Dermis microvascular lymphatic vessel endothelial cell (primary cell): Measurements from ENCODE around the gene XPO4. TPM values are rescaled to one million over a fixed set of nuclear protein-coding genes. Genes with fewer than 3 reads are reported as not detected.
"Not testable (repeated sequence)": the region's sequence is repeated elsewhere in the genome, so short reads cannot be mapped to it uniquely, and the experiment has no call there.

Source experiments
- DNase-seq, 2 donors: peaks; one replicate each; pipeline versions ENCODE4 v3.0.0 to v3.0.0-alpha.2; 2010; ENCODE audit warnings: low read depth in 2 of 2
- total RNA-seq: library from RNA; depleted of rRNA; stranded (reverse); fragments of >200 nt; gene quantifications from 2 replicates; pipeline ENCODE4 v1.2.1, GENCODE V29; 2014

Gene XPO4
- total RNA-seq, 1 donor from 2014 or later: 21.3 TPM

GRCh38 chr13:20891034-20891433, 11.5 kb downstream of the XPO4 start:
- no peak for DNase-seq

DNA sequence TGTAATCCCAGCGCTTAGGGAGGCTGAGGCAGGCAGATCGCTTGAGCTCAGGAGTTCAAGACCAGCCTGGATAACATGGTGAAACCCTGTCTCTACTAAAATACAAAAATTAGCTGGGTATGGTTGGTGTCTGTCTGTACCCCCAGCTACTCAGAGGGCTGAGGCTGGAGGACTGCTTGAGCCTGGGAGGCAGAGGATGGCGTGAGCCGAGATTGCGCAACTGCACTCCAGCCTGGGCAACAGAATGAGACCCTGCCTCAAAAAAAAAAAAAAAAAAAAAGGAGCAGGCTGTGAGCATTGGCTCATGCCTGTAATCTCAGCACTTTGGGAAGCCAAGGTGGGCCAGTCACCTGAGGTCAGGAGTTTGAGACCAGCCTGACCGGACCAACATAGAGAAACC, 12.0 kb downstream of the XPO4 start:
- DNase-seq: not testable (repeated sequence)

GRCh38 chr13:20882206-20882605, 20.3 kb downstream of the XPO4 start:
- DNase-seq: peak in 1 of 2 donors; percentile 8

DNA sequence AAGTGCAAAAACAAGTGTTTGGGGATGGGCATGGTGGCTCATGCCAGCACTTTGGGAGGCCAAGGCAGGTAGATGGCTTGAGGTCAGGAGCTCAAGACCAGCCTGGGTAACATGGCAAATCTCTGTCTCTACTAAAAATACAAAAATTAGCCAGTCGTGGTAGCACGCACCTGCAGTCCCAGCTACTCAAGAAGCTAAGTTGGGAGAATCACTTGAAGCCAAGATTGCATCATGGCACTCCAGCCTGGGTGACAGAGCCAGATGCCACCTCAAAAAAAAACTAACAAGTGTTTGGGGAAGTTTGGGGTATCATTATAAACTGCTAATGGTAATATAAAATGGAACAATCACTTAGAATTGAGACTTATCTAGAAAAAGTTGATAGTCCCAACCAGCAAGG, 24.6 kb downstream of the XPO4 start:
- DNase-seq: no peak

GRCh38 chr13:20876802-20877201, 25.7 kb downstream of the XPO4 start:
- not testable (repeated sequence) for DNase-seq

- not testable (repeated sequence) for DNase-seq
Observed at GRCh38 chr13:20874439-20874838, 28.1 kb downstream of the XPO4 start.

DNA sequence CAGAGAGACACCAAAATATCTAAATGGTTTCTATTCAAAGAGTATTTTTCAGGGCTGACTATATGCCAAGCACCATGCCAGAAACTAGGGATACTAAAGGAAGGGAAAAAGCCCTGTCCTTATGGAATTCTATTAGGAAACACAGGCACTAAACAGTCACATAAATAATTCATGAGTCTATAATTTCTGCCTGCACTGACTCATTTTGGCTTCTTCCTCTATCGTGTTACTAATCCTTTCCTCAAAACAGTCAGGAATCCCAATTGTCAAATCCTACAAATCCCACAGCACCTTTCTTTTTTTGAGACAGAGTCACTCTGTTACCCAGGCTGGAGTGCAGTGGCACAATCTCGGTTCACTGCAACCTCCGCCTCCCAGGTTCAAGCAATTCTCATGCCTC, 29.2 kb downstream of the XPO4 start:
- DNase-seq: peak; percentile 14 to 57

GRCh38 chr13:20870829-20871228, 31.7 kb downstream of the XPO4 start:
- no peak for DNase-seq

- DNase-seq: peak; percentile 12 to 45
Observed at GRCh38 chr13:20869540-20869939, 33.0 kb downstream of the XPO4 start.

DNA sequence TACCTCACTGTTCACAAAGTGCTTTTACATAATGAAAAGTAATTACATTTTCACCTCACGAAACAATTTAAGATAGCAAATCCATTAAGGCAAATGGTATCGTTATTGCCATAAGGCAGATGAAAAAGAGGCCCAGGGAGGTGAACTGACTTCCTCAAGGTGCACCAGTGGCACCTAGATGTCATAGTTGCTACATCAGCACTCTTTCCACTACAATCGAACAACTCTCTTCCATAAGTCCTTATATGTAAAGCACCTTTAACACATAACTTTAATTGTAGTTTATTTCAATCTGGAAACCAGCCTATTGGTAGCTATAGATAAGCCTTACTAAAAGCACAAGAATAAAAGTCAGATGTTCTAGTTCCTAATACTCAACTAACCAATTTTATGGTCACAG, 35.1 kb downstream of the XPO4 start:
- DNase-seq: no peak

DNA sequence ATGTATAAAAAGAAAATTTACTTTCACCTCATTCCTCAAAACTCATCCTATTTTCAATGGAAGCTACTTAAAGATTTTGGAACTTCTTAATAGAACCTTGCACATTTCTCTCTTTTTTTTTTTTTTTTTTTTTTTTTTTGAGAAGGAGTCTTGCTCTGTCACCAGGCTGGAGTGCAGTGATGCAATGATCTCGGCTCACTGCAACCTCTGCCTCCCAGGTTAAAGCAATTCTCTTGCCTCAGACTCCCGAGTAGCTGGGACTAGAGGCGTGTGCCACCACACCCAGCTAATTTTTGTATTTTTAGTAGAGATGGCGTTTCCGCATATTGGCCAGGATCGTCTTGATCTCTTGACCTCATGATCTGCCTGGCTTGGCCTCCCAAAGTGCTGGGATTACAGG, 40.9 kb downstream of the XPO4 start:
- not testable (repeated sequence) for DNase-seq

DNA sequence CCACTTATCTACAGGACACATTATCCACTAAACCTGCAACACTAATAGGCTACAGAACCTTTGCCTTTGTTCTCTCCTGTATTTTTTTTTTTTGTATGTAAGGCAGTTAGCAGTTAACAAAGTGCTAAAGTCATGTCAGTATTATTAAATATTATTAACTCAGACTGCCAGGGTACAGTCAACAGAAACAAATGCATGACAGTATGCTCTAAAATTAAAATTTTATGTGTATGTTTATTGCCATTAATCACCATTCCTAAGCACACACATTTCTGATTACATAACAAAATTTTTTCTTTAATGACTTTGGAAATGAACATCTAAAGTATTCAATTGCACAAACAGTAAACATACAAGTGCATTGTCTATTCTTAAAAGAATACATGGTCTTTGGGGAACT, 41.7 kb downstream of the XPO4 start:
- DNase-seq: no peak

DNA sequence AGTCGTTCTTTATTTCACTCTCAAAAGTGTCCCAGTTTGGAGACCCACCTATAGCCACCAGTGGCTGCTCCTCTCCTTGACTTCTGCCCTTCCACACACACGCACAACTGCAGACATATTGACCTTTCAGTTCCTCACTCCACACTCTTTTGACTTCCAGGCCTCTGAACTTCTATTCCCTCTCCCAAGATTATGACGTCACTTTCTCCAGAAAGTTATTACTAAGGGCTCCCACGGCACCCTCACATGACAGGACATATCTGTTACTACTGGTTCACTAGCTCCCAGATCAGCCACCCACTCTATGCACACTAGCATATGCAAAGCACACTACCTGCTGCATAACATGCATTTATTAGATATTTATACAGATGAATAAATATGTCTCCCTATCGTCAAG, 45.9 kb downstream of the XPO4 start:
- no peak for DNase-seq

GRCh38 chr13:20851844-20852402, 50.6 kb downstream of the XPO4 start:
- DNase-seq: no peak

DNA sequence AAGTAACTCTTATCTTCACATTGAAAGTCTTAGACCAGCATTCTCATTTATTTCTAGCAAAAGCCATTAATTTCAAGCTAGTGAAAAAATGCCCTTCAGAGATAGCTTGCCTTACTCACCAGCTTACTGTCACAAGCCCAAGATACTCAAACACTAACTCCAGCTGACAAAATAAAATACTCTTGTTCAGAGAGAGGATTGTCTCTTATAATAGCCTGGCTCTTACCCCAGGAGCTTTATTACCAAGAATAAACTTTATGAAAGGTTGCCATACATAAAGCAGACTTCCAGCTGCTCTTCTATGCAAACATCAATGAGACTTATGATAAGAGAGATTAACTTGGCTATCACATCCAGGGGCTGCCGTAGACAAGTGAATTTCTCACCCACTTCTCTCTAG, 53.6 kb downstream of the XPO4 start:
- DNase-seq: no peak

- no peak for DNase-seq
Observed at GRCh38 chr13:20848203-20848602, 54.3 kb downstream of the XPO4 start.

DNA sequence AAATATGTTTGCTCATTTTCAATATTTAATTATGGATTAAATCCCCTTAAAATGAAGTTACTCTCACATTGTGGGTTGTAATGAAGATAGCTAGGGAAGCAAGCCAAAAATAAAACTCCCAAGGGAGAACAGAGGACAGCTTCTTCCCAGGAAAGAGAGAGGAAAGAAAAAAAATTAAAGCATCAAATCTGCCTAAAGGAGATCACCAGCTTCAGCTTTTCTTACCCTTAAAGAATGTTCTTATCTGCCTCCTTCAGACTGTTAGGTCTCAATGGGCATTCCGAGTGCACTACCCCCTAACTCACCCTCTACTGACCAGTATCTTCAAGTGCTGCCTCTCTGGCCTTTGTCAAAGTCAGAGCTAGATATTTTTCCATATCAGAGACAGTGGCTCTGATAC, 55.2 kb downstream of the XPO4 start:
- no peak for DNase-seq

DNA sequence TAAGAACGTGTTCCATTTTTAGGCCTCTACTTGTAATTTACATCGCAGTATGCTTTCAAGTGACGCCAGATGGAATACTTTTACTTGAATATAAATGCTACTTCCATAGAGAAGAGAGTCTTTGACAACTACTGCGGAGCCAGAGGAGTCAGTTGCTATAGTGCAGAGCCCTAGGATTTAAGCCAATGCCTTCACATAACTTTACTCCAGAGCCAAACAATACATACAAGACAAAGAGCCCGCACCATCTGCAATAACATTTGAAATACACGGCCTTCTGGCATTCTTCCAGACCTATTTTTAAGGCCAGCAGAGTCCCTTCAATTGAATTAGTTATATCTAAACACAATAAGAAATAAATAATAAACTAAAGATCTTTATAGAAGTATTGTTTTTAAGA, 59.4 kb downstream of the XPO4 start:
- DNase-seq: peak; percentile 60 to 92

- DNase-seq: no peak
Observed at GRCh38 chr13:20840568-20840967, 62.0 kb downstream of the XPO4 start.

- DNase-seq: no peak
Observed at GRCh38 chr13:20833900-20834679, 68.5 kb downstream of the XPO4 start.

DNA sequence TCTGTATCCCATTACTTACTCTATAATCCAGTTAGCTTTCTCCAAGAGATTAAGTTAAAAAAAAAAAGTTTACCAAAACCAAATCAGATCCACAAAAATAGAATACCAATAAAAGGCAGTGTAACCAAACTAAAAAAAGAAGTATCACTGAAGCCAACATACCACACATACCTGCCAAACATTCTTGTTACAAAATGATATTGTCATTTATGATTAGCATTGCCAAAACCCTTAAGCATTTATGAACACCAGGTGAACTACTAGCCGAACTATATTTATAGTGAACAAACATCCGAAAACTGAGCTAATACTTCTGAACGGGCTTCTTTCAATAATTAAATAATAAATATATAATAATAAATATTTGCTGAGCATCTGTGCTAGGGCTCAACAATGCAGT, 69.7 kb downstream of the XPO4 start:
- no peak for DNase-seq

DNA sequence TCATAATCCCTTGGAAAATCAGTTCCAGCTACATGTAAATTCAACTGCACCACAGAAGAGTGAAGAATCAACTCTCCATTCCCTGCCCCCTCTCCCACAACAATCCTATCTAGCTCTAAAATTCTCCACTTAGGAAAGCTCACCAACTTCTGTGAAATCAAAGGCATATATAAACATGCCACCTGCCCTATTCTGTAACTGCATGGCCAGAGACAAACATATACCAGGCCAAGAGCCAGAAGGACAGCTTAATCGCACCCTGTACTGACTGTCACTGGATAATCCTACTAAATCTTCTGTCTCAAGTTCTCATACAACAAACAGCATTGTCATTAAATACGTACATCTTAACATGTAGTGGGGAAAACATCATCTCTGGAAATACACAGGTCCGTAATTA, 70.6 kb downstream of the XPO4 start:
- DNase-seq: no peak

DNA sequence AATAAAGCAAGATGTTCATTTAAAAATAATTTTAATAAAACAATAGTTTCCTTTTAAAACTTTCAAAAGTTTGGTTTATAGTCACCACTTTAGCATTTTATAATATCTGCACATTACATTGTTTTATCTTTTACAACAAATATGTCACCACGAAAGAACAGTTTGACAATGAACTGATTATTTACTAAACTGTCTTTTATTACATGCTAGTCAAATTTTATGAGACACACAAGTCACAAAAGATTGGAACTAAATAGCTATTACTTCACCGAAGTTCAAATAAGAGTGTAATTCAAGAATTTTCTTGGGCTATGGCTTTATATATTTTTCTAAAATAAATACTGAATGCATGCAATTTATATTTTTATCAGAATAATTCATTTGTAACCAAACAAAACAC, 71.3 kb downstream of the XPO4 start:
- DNase-seq: no peak
